Subcutaneous adipose tissue (tissue), 4 donors: ENCODE results near the gene GCAT. TPM values are rescaled to one million over a fixed set of nuclear protein-coding genes. Genes with fewer than 3 reads are reported as not detected.

Experiments
- total RNA-seq, 4 donors: library from RNA; depleted of rRNA; stranded (reverse); fragments of >200 nt; gene quantifications; one replicate each; pipeline ENCODE4 v1.1.0, GENCODE V29; 2016
- TF ChIP-seq, protein P1 (sequence below): fragments of 450-650 bp; IDR thresholded peaks from one replicate; pipeline ENCODE4 v1.5.1; 2016; ENCODE audit warnings: low read depth, mild to moderate bottlenecking, control low read depth, antibody characterized with exemption, moderate library complexity

GCAT gene
- total RNA-seq: 10 to 100 TPM in 2 of 4 donors, 1 to 10 TPM in 2; 5.9 to 27.1 (median 9.8) TPM

- TF ChIP-seq, protein P1, sequence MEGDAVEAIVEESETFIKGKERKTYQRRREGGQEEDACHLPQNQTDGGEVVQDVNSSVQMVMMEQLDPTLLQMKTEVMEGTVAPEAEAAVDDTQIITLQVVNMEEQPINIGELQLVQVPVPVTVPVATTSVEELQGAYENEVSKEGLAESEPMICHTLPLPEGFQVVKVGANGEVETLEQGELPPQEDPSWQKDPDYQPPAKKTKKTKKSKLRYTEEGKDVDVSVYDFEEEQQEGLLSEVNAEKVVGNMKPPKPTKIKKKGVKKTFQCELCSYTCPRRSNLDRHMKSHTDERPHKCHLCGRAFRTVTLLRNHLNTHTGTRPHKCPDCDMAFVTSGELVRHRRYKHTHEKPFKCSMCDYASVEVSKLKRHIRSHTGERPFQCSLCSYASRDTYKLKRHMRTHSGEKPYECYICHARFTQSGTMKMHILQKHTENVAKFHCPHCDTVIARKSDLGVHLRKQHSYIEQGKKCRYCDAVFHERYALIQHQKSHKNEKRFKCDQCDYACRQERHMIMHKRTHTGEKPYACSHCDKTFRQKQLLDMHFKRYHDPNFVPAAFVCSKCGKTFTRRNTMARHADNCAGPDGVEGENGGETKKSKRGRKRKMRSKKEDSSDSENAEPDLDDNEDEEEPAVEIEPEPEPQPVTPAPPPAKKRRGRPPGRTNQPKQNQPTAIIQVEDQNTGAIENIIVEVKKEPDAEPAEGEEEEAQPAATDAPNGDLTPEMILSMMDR: no peak
Measured at GRCh38 chr22:37807410-37808293, at the start of gene GCAT. Gene GCAT (plus strand): TSS chr22:37807934. CDS start chr22:37807968, 34 bp downstream.

DNA sequence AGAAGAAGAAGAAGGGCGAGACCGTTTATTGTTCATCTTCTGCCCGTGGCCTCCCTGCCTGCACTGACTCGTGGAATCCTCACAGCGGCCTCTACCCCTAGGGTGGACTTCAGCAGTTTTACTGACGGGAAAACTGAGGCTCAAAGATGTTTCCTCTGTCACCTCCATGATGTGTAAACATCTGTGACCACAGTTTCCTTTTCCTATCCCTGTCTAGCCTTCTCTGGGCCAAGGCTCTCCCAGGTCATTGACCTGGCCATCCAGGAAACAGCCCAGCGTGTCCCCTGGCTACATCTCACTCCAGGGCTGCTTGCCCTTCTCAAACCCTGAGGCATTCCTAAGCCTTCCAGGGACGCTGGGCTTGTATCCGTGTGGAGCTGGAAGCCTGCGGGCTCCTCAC lies 49.0 kb upstream of the GCAT start:
- TF ChIP-seq, protein P1: no peak

DNA sequence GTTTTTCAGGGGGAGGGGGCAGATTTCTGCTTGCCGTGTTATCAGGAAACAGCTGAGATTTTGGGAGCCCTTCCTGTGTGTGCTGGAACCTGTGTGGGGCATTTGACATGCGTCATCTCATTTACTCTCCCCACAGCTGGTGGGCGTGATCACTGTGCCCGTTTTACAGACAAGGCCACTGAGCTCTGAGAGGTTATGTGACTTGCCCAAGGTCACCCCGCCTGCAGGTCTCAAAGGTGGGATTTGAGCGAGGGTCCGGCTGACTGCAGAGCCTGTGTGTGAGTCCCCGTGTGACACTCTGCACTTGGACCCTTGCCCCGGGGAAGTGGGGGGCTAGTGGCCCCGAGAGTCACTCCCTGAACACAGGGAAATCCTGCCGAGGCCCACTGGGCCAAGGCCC lies 48.5 kb upstream of the GCAT start:
- TF ChIP-seq, protein P1: no peak

DNA sequence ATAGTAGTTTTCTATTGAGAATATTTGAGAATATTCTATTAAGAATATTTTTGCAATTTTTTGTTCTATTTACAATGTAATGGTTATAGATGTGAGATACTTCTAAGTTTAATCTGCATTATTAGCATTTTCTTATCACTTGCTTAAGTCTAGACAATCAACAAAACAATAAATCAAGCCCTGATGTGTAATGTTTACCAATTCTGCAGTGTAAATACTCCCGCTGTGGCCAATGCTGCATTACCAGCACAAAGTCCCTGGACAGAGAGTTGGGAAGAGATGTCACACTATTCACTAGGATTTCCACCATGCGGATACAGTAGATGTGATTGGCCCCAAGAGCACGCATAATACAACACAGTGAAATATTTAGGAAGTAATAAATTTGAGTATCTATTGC lies 47.6 kb upstream of the GCAT start:
- TF ChIP-seq, protein P1: no peak

GRCh38 chr22:37762389-37762836 lies 45.3 kb upstream of the GCAT start:
- TF ChIP-seq, protein P1: no peak

DNA sequence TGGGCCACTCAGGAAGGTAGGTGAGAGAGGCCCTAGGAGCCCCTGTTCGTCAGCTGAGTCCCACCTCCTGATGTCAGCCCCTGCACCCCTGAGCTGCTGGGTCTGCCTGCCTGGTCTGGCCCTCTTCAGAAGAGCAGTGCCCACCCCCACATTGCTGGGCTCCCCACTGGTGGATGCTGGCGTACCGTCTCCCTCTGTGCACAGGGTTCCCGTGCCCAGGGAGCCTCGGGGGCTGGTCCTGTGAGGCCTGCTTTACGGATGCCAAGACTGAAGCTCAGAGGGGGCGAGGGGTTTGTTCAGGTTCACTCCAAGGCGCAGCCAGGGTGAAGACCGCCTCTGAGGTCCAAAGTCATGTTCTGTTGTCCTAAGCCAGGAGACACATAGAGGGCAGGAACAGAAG lies 44.7 kb upstream of the GCAT start:
- TF ChIP-seq, protein P1: no peak

DNA sequence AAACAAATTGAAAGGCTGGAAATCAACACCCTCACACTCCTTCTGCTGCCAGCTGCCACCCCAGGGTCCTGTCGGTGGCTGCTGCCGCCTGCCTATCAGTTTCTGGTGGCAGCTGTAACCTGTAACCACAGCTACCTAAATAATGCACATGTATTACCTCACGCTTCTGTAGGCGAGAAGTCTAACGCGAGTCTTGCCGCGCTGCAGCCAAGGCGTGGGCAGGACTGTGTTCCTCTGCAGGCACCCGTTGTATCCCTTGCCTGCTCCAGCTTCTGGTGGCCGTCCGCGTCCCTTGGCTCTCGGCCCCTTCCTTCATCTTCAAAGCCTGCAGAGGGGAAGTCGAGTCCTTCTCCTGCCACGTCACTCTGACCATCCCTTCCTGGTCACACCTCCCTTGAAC lies 44.1 kb upstream of the GCAT start:
- TF ChIP-seq, protein P1: no peak
